Lower leg skin (tissue), 3 donors: Measurements from ENCODE around the gene PABPC1L.

Experiments
- CTCF ChIP-seq, 3 donors: fragments of 450-650 bp; IDR thresholded peaks; one replicate each; pipeline ENCODE4 v1.5.1; 2016; ENCODE audit warnings: antibody characterized with exemption in 3 of 3, mild to moderate bottlenecking in 3 of 3, moderate library complexity in 2 of 3
- POLR2A ChIP-seq, 2 donors: fragments of 450-650 bp; IDR thresholded peaks; one replicate each; pipeline ENCODE4 v1.6.1; 2016 to 2017; ENCODE audit warnings: antibody characterized with exemption in 2 of 2, mild to moderate bottlenecking in 1 of 2, moderate library complexity in 1 of 2

GRCh38 chr20:44938637-44939036 lies 28.8 kb downstream of the PABPC1L start:
- TF ChIP-seq CTCF (IDR thresholded peaks at IDR 0.05) (no peak), POLR2A (IDR thresholded peaks at IDR 0.05) (no peak)
